ENCODE results near the gene FSTL4. TPM values are rescaled to one million over a fixed set of nuclear protein-coding genes. Genes with fewer than 3 reads are reported as not detected.

The FSTL4 gene
- total RNA-seq, 2 donors from 2014 or later = 4.5 to 10.1 TPM

DNA sequence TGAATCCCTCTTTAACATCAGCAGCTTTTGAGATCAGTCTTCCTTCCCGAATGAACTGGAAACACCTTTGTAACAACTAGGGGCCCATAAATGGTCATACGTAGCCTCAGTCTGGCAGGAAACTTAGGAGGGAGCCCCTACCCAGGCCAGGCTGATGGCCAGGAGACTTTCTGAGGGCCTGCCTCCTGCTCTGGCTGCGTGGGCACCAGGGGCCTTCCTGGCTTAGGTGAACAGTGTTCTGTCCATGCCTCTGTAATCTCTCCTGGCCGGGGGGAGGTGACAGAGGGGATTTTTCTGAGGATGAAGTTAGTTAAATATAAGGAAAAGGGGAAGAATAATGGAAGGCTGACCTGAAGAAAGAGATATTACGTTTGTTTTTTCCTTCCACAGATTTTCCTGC is 843 bp upstream of the FSTL4 start:
- intact Hi-C loops (cut with DNase I) = loop anchor here (5.0 kb wide), 1 partner anchor 191 kb away; no protein-coding TSS in a partner anchor
- H3K9me3 ChIP-seq = no peaks in the 10 kb centered on the region
- 83% methylated on average over 5 of the region's 5 CpGs for WGBS
- TF ChIP-seq, protein P1, sequence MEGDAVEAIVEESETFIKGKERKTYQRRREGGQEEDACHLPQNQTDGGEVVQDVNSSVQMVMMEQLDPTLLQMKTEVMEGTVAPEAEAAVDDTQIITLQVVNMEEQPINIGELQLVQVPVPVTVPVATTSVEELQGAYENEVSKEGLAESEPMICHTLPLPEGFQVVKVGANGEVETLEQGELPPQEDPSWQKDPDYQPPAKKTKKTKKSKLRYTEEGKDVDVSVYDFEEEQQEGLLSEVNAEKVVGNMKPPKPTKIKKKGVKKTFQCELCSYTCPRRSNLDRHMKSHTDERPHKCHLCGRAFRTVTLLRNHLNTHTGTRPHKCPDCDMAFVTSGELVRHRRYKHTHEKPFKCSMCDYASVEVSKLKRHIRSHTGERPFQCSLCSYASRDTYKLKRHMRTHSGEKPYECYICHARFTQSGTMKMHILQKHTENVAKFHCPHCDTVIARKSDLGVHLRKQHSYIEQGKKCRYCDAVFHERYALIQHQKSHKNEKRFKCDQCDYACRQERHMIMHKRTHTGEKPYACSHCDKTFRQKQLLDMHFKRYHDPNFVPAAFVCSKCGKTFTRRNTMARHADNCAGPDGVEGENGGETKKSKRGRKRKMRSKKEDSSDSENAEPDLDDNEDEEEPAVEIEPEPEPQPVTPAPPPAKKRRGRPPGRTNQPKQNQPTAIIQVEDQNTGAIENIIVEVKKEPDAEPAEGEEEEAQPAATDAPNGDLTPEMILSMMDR (IDR thresholded peaks at IDR 0.05) = no peak
- TF ChIP-seq POLR2AphosphoS5 (IDR thresholded peaks at IDR 0.05) = no peak
- TF ChIP-seq POLR2A (IDR thresholded peaks at IDR 0.05) = no peak
- no peak for DNase-seq (ENCODE audit: low spot score)
- H3K4me1 ChIP-seq (replicated peaks) = peaks cover 10% of the 10 kb centered on the region
- H3K27me3 ChIP-seq (replicated peaks; ENCODE audit: insufficient read depth) = no peaks in the 10 kb centered on the region
- no peak overlapping the region for H3K27ac ChIP-seq
- no peak overlapping the region for H3K4me3 ChIP-seq
- H3K36me3 ChIP-seq = no peaks in the 10 kb centered on the region

GRCh38 chr5:133611357-133612248 is 738 bp downstream of the FSTL4 start:
- Histone ChIP-seq H3K4me1 (replicated peaks) (peaks cover 10% of the 10 kb centered on the region), H3K9me3 (no peaks in the 10 kb centered on the region), H3K27me3 (replicated peaks; ENCODE audit: insufficient read depth) (no peaks in the 10 kb centered on the region), H3K36me3 (no peaks in the 10 kb centered on the region), H3K4me3 (peak overlapping the region; percentile 27 to 37), H3K27ac (no peak overlapping the region)
- TF ChIP-seq, protein P1 (IDR thresholded peaks at IDR 0.05) = no peak
- TF ChIP-seq POLR2A (IDR thresholded peaks at IDR 0.05) (no peak), POLR2AphosphoS5 (IDR thresholded peaks at IDR 0.05) (no peak)
- intact Hi-C loops (cut with DNase I) = loop anchor here (5.0 kb wide), 1 partner anchor 189 kb away; no protein-coding TSS in a partner anchor
- WGBS = under 1% methylated on average over 83 of the region's 91 CpGs
- no peak for DNase-seq (ENCODE audit: low spot score)

DNA sequence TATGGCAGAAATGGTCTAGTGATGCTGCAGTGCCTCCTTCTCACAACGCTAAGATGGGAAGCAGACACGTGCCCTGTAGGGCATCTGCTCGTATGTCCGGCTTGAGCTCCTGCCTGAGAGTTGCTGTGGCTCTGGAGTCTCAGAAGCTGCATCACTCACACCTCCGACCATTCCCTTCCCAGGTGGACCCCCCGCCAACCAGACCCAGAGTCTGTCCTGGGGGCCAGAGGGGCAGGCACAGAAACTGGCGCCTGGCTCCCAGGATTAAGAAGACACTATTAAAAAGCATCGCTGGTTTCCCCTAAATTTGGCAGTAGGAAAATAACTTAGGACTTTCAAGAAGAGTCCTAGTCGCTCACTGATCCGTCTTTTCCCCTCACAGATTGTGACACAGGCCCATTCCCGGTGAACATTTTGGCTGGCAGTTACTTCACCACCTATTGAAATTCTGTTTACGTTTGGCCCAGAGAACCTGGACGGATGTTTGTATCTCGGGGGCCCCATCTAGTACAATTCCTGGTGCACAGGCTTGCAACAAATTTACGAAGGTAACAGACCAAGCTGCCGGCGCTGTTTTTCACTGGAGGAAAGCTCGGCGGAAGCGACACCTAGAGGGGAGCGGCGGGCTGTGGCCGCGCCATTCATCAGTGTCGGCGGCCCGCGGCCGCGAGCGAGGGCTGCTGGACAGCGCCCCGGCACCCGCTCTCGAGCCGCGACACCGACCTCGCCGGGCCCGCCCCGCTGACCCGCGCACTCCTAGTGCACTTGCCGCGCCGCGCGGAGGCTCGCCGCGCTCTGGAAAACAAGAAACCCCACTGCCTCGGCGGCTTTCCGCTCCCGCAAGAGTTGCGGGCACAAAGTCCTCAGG is 1.6 kb downstream of the FSTL4 start:
- TF ChIP-seq POLR2A (IDR thresholded peaks at IDR 0.05) (no peak), POLR2AphosphoS5 (IDR thresholded peaks at IDR 0.05) (peak; percentile 19)
- TF ChIP-seq, protein P1 (IDR thresholded peaks at IDR 0.05) = peak; percentile 40 to 73 (median 64)
- H3K27ac ChIP-seq = no peak overlapping the region
- intact Hi-C loops (cut with DNase I) = loop anchor here (5.0 kb wide), 1 partner anchor 188 kb away; no protein-coding TSS in a partner anchor
- WGBS = 11% methylated on average over 41 of the region's 57 CpGs
- H3K4me3 ChIP-seq = peak overlapping the region; percentile 27 to 37
- no peaks in the 10 kb centered on the region for H3K36me3 ChIP-seq
- peaks cover 10% of the 10 kb centered on the region for H3K4me1 ChIP-seq (replicated peaks)
- DNase-seq (ENCODE audit: low spot score) = peak; percentile 64
- H3K9me3 ChIP-seq = no peaks in the 10 kb centered on the region
- no peaks in the 10 kb centered on the region for H3K27me3 ChIP-seq (replicated peaks; ENCODE audit: insufficient read depth)

DNA sequence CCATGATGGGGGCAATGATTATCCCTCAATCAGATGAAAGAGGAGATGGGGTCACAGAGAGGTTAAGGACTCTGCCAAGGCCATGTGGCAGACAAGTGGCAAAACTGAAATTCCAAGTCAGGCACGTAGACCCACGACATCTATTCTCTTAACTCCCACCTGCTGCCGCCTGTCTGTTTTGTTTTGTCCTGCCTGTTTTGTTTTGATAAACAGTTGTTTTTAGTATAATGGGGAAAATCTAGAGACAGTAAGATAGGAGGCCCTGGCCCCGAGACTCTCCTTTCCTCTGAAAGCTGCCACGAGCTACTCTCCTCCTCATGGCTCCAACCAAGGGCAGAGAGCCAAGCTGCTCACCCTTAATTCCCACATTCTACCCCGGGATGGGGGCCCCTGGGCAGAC is 4.9 kb downstream of the FSTL4 start:
- TF ChIP-seq POLR2A (IDR thresholded peaks at IDR 0.05) = no peak
- TF ChIP-seq POLR2AphosphoS5 (IDR thresholded peaks at IDR 0.05) = no peak
- TF ChIP-seq, protein P1 (IDR thresholded peaks at IDR 0.05) = no peak
- peaks cover 10% of the 10 kb centered on the region for H3K4me1 ChIP-seq (replicated peaks)
- WGBS = 70% methylated on average over 6 of the region's 6 CpGs
- H3K36me3 ChIP-seq = no peaks in the 10 kb centered on the region
- no peak for DNase-seq (ENCODE audit: low spot score)
- no peaks in the 10 kb centered on the region for H3K9me3 ChIP-seq
- H3K27me3 ChIP-seq (replicated peaks; ENCODE audit: insufficient read depth) = no peaks in the 10 kb centered on the region
- H3K4me3 ChIP-seq = no peak overlapping the region
- intact Hi-C loops (cut with DNase I) = loop anchor here (10.0 kb wide), 1 partner anchor 493 kb away; no protein-coding TSS in a partner anchor
- H3K27ac ChIP-seq = no peak overlapping the region

Data from prostate gland (tissue), 2 donors.